Keratinocyte (primary cell): Measurements from ENCODE around the gene ADD2. TPM values are rescaled to one million over a fixed set of nuclear protein-coding genes. Genes with fewer than 3 reads are reported as not detected.

ENCODE experiments used
- DNase-seq: peaks from one replicate; pipeline ENCODE4 v3.0.0-alpha.2; 2011; ENCODE audit warnings: low read depth, missing footprints, low spot score
- FAIRE-seq: peaks from 2 replicates; lab custom pipeline; 2011; peaks lifted over from hg19 to GRCh38; lab: Jason Lieb, UNC
- H2AFZ ChIP-seq: 2 replicates; pipeline ENCODE4 v1.6.0; 2012; ENCODE audit warnings: low read length, control low read depth, inconsistent platforms; ENCODE audit not compliant: control insufficient read depth
- H3K27ac ChIP-seq: 2 replicates; pipeline ENCODE4 v1.5.1; 2011; ENCODE audit warnings: low read length; ENCODE audit not compliant: control insufficient read depth, insufficient read depth
- H3K27me3 ChIP-seq: 3 replicates; pipeline ENCODE4 v1.6.0; 2011; ENCODE audit warnings: low read length; ENCODE audit not compliant: control insufficient read depth, insufficient read depth; ENCODE audit errors: extremely low read depth
- H3K36me3 ChIP-seq, 2 experiments: 2 replicates in 1 of 2; 3 replicates in 1 of 2; pipeline ENCODE4 v1.5.1; 2011; ENCODE audit warnings: low read length in 2 of 2, mild to moderate bottlenecking in 1 of 2; ENCODE audit not compliant: control insufficient read depth in 2 of 2, insufficient read depth in 2 of 2; ENCODE audit errors: extremely low read depth in 1 of 2
- H3K4me1 ChIP-seq: 3 replicates; pipeline ENCODE4 v1.5.1; 2011; ENCODE audit warnings: low read length; ENCODE audit not compliant: control insufficient read depth, insufficient read depth; ENCODE audit errors: extremely low read depth
- H3K4me2 ChIP-seq: 3 replicates; pipeline ENCODE4 v1.6.0; 2011; ENCODE audit warnings: low read depth, low read length; ENCODE audit not compliant: control insufficient read depth, insufficient read depth; ENCODE audit errors: extremely low read depth
- H3K4me3 ChIP-seq, 3 experiments: fragments of 200-600 bp in 1 of 3; sonication (generic) in 1 of 3; 2 replicates in 2 of 3; 3 replicates in 1 of 3; pipeline ENCODE4 v1.5.1; 2011 to 2016; ENCODE audit warnings: low read length in 3 of 3, mild to moderate bottlenecking in 3 of 3, control low read depth in 2 of 3, inconsistent platforms in 1 of 3, low read depth in 1 of 3, mixed read lengths in 1 of 3, mixed run types in 1 of 3, moderate library complexity in 1 of 3; ENCODE audit not compliant: control insufficient read depth in 2 of 3, insufficient read depth in 2 of 3; ENCODE audit errors: extremely low read depth in 1 of 3
- H3K79me2 ChIP-seq: 2 replicates; pipeline ENCODE4 v1.6.0; 2012; ENCODE audit warnings: low read length; ENCODE audit not compliant: control insufficient read depth, insufficient read depth
- H3K9ac ChIP-seq: 3 replicates; pipeline ENCODE4 v1.6.0; 2011; ENCODE audit warnings: low read length; ENCODE audit not compliant: control insufficient read depth, insufficient read depth; ENCODE audit errors: extremely low read depth
- H3K9me1 ChIP-seq: 3 replicates; pipeline ENCODE4 v1.6.0; 2011; ENCODE audit warnings: low read length; ENCODE audit not compliant: control insufficient read depth, insufficient read depth; ENCODE audit errors: extremely low read depth
- H3K9me3 ChIP-seq: 2 replicates; pipeline ENCODE4 v1.5.1; 2012; ENCODE audit warnings: low read depth, low read length; ENCODE audit not compliant: control insufficient read depth
- H4K20me1 ChIP-seq: 3 replicates; pipeline ENCODE4 v1.6.0; 2011; ENCODE audit warnings: low read length; ENCODE audit not compliant: control insufficient read depth, insufficient read depth; ENCODE audit errors: extremely low read depth
- CTCF ChIP-seq, 3 experiments: IDR thresholded peaks in 1 of 3; conservative IDR thresholded peaks in 1 of 3; optimal IDR thresholded peaks in 1 of 3; 2 replicates in 2 of 3; 3 replicates in 1 of 3; pipeline versions ENCODE3 to v1.5.1; 2011; ENCODE audit warnings: low read length in 3 of 3, mild to moderate bottlenecking in 3 of 3, moderate library complexity in 2 of 3, control low read depth in 1 of 3, inconsistent platforms in 1 of 3; ENCODE audit not compliant: insufficient read depth in 2 of 3; ENCODE audit errors: extremely low read depth in 1 of 3
- EZH2 ChIP-seq: IDR thresholded peaks from one replicate; pipeline ENCODE4 v1.6.1; 2012; ENCODE audit warnings: inconsistent platforms, mild to moderate bottlenecking, low read length, moderate library complexity
- dilution Hi-C: fragments of 300-500 bp; cut with MboI; formaldehyde crosslinking; loops from one replicate; pipeline ENCODE4 v1.7.0; 2020; ENCODE audit warnings: low sequenced_read_pairs; ENCODE audit not compliant: extremely low pct_ligation_motif_present
- polyA plus RNA-seq, 5 experiments: library from polyadenylated mRNA; depleted of rRNA in 3 of 5; stranded (reverse) in 3 of 5; stranded (forward) in 1 of 5; unstranded in 1 of 5; fragments of >200 nt; gene quantifications; 1 replicate in 1 of 5; 2 replicates in 3 of 5; 3 replicates in 1 of 5; pipeline versions ENCODE4 v1.2.1 to v1.2.3, GENCODE V29; 2011 to 2012; ENCODE audit warnings: missing spikeins in 2 of 5, low read depth in 1 of 5, low replicate concordance in 1 of 5

ADD2 gene
- polyA plus RNA-seq, 1 donor (not counting 4 experiments of a cell fraction or from before 2014, with no cell fraction given), result 0.05 TPM

GRCh38 chr2:70744397-70744796 is 23.6 kb downstream of the ADD2 start:
- H3K4me3 ChIP-seq, result no peak overlapping the region
- H2AFZ ChIP-seq, result no peak overlapping the region
- dilution Hi-C loops, result no loop called here
- no peak overlapping the region for H3K9ac ChIP-seq
- no peaks in the 10 kb centered on the region for H3K9me1 ChIP-seq
- DNase-seq (no peak), FAIRE-seq (no peak)
- H3K9me3 ChIP-seq, result no peaks in the 10 kb centered on the region
- H3K4me1 ChIP-seq, result no peaks in the 10 kb centered on the region
- no peaks in the 10 kb centered on the region for H3K79me2 ChIP-seq
- H3K36me3 ChIP-seq, result no peaks in the 10 kb centered on the region
- no peak overlapping the region for H3K4me2 ChIP-seq
- no peaks in the 10 kb centered on the region for H4K20me1 ChIP-seq
- no peak for TF ChIP-seq CTCF (optimal IDR thresholded peaks at IDR 0.05 in 1 of 3, IDR thresholded peaks at IDR 0.05 in 1 of 3, conservative IDR thresholded peaks at IDR 0.05 in 1 of 3; ENCODE audit: extremely low read depth in 1 of 3, insufficient read depth in 2 of 3, low read length in 3 of 3)
- TF ChIP-seq EZH2, result no peak
- H3K27ac ChIP-seq, result no peak overlapping the region
- no peaks in the 10 kb centered on the region for H3K27me3 ChIP-seq

- FAIRE-seq (no peak), DNase-seq (no peak)
- H3K4me2 ChIP-seq, result no peak overlapping the region
- no peaks in the 10 kb centered on the region for H3K4me1 ChIP-seq
- no peak overlapping the region for H3K4me3 ChIP-seq
- H2AFZ ChIP-seq, result no peak overlapping the region
- no peaks in the 10 kb centered on the region for H3K9me3 ChIP-seq
- dilution Hi-C loops, result no loop called here
- no peaks in the 10 kb centered on the region for H4K20me1 ChIP-seq
- no peak overlapping the region for H3K27ac ChIP-seq
- no peak for TF ChIP-seq CTCF (optimal IDR thresholded peaks at IDR 0.05 in 1 of 3, IDR thresholded peaks at IDR 0.05 in 1 of 3, conservative IDR thresholded peaks at IDR 0.05 in 1 of 3; ENCODE audit: extremely low read depth in 1 of 3, insufficient read depth in 2 of 3, low read length in 3 of 3)
- H3K27me3 ChIP-seq, result no peaks in the 10 kb centered on the region
- H3K9me1 ChIP-seq, result no peaks in the 10 kb centered on the region
- no peak overlapping the region for H3K9ac ChIP-seq
- H3K36me3 ChIP-seq, result no peaks in the 10 kb centered on the region
- no peaks in the 10 kb centered on the region for H3K79me2 ChIP-seq
These were observed 24.3 kb downstream of the ADD2 start for GRCh38 chr2:70743677-70744076.
